Stimulated activated CD8-positive, alpha-beta memory T cell treated with anti-CD3 and anti-CD28 coated beads, Interleukin-12 subunit alpha, Interleukin-12 subunit beta, amount 100 ng/mL, for 24 hours (primary cell): ENCODE results near the gene FAM168A.
"Not testable (repeated sequence)": the region's sequence is repeated elsewhere in the genome, so short reads cannot be mapped to it uniquely, and the experiment has no call there.

Experiments used
- DNase-seq: peaks from one replicate; pipeline ENCODE4 v3.0.0-alpha.2; 2020; ENCODE audit errors: extremely low read depth

Gene FAM168A

GRCh38 chr11:73470036-73470612, 127.8 kb downstream of the FAM168A start:
- DNase-seq, result not testable (repeated sequence)

- DNase-seq, result no peak
These were observed 128.5 kb downstream of the FAM168A start for GRCh38 chr11:73469401-73469800.

GRCh38 chr11:73468590-73469161, 129.2 kb downstream of the FAM168A start:
- no peak for DNase-seq

DNA sequence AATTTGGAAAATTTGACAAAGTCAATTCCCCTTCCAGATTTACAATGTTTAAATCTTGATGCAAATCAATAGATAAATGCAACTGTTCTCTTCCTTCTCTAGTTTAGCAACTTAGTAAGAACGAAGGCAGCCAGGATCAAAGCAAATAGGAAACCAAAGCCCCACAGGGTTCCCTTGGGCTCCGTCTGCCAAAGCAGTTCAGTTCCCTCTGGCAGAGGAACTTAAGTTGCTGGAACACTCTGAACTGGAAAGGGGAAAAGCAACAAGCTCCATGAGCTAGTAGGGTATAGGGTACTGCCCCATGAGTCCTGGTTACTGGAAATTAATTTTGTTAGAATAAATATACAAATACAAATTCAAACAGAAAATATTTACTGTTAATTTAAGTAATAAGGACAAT, 130.4 kb downstream of the FAM168A start:
- DNase-seq, result no peak

DNA sequence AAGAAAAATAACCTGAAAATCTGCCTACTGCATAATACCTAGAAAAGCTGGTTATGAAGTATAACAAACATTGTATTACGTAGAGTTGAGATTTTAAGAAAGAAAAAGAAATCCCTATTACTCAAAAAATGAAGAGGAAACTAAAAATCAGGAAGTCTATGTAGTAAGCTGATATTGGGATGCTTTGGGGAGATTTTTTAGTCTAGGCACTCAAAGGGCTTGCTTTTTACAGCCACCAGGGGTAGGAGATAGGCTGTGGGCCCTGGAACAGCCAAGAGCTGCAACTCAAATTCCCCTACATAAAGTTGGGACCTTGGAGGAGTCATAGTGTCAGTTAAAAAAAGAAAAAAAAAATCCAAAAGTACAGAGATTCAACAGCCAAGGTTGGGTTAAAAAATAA, 131.3 kb downstream of the FAM168A start:
- no peak for DNase-seq

DNA sequence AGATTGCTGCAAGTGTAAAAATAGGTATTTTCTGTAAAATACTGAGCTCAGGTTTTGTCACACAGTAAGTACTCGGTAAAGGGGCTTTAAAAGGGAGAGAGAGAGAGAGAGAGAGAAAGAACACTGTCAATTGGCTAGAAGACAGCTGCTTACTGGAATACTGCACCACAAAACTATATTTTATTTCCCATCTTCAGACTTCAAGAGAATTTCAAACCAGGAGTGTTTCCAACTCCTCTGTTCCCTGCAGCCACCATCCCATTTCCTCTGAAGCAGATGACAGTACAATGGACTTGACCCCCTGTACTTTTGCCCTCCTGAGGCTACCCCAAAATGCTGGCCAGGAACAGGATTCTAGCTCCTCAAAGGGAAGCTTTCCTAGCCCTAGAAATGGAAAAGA, 132.0 kb downstream of the FAM168A start:
- DNase-seq, result no peak

DNA sequence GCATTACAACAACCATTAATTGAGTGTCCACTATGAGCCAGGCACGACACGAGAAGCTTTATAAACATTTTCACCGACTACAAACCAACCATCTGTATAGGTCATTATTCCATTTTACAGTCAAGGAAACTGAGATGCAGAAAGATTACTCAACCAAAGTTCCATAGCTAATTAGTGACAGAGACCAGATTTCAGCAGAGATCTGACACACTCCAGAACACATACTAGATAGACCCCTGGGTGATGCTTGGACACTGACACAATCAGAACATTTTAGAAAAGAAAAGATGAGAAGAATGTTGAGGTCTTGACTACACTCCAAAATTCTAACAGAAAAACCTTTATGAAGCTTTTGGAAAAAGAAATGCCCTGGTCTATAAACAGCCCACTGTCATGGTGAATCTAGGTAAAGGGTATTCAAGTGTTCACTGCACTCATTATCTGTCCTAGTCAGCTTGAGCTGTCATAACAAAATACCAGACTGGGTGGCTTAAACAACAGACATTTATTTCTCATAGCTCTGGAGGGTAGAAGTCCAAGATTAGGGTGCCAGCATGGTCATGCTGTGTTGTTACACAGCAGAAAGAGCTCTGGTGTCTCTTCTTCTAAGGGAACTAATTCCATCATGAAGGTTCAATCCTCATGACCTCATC, 132.8 kb downstream of the FAM168A start:
- no peak for DNase-seq

DNA sequence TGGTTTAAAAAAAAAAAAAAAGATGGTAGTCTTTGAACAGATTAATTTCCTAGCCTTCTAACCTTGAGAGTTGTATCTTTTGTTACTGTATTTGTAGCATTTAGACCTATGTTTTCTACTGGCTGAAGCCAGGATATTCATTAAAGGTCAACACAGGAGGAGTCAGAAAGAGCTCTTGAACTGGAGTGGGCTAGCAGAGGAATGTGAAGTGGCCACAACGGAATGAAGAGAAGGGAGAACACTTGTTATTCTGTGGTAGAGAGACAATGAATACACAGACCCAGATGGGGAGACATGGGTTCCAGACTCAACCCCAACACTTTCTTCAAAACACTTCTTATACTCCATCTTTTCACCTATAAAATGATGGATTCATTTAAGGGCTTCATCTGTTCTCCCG, 133.6 kb downstream of the FAM168A start:
- no peak for DNase-seq

DNA sequence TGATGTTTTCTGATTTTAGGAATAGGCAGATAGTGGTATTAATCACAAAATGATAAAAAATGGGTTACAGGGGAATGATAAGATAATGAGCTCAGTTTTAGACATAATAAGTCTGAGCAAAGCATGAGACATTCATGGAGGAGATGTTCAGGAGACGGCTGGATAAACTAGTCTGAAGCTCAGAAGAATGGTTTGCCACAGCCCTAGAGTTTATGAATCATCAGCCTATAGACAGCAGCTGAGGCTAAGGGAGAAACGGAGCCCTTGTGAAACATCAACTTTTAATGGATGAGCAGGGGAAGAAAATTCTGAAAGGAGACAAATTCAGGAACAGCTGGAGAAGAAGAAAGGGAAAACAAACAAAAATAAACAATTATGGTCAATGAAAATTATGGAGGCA, 134.6 kb downstream of the FAM168A start:
- no peak for DNase-seq

- no peak for DNase-seq
These were observed 135.9 kb downstream of the FAM168A start for GRCh38 chr11:73461964-73462363.

DNA sequence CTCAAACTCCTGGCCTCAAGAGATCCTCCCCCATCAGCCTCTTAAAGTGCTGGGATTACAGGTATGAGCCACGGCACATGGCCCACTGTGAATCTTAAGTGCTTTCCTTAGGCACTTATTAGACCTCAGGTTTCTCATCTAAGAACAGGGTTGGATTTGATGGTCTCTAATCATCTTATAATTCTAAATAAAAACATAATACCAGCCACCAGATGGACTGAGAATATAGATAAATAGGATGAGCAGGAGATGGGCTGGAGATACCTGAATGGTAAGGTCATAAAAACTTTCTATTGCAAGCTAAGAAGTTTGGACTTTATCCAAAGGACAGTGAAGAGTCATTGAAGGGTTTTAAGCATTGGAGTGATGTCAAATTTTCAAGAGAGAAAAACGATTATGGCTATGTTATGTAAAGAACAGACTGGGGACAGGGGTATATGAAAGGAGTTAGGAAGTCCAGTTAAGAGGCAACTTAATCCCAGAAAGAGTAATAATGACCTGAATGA, 136.5 kb downstream of the FAM168A start:
- DNase-seq, result no peak

DNA sequence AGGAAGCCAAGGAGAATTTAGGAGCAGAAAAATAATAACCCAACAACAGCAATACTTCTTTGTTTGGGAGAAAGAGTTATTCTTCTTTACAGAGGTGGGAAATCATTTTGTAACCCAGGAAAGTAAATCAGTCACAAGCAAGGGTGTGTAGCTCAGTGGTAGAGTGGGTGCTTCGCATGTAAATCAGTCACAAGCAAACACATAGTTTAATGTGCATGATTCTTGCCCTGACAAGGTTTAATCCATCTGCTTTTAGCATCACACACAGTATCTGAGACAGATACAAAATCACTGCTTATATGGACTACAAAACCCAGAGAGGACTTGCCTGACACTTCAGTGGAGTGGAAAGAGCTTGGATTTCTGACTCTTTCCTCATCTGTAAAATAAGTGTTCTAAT, 139.7 kb downstream of the FAM168A start:
- no peak for DNase-seq

GRCh38 chr11:73454987-73455386, 142.9 kb downstream of the FAM168A start:
- no peak for DNase-seq

- DNase-seq, result no peak
These were observed 144.3 kb downstream of the FAM168A start for GRCh38 chr11:73453562-73453961.

DNA sequence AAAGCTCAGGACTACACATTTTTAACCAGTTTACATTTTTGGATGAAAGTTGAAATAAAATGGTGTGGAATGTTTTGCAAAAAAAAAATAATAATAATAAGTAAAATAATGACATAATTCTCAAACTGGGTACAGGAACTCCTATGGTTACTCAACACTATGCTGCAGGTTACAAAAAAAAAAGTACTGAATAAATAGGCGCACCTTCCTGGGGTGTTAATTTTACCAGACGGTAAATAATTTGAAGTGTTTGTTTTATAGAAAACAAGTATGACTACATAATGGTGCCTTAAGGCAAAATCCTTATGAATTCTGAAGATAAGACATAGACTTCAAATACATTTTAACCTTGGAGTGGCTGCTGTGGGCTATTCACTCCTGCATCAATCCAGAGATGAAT, 145.2 kb downstream of the FAM168A start:
- DNase-seq, result no peak

DNA sequence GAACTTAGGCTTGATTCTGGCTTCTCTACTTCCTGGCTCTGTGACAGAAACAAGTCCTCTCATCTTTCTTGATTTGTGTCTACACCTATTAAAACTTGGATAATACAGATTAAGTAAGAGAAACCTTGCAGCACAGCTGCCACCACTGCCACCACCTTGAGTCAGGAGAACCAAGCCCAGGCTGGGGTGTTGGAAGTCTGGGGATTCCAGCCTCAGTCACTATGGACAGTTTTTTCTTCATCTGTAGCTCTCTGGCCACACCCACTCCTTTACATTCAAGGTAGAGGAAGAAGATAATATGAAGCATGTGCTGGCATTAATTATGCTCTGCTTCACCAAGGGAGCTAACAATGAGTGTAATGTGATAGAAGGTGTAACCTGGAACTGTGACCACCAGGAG, 146.0 kb downstream of the FAM168A start:
- no peak for DNase-seq

DNA sequence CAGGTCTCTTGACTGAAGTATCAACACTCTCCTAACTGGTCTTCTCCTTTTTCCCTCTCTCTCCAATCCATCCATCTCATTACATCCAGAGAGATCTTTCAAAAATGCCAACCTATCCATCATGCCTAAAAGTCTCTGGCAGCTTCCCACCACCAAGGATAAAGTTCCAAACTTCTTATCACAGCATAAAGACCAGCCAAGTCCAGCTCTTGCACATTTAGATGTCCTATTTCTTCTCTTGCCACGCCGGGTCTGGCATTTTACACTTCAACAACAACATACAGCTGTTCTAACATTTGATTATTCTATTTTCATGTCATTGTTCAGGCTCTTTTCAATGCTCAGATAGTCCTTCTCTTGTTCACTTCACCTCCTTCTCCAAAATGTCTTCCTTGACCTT, 151.1 kb downstream of the FAM168A start:
- no peak for DNase-seq

DNA sequence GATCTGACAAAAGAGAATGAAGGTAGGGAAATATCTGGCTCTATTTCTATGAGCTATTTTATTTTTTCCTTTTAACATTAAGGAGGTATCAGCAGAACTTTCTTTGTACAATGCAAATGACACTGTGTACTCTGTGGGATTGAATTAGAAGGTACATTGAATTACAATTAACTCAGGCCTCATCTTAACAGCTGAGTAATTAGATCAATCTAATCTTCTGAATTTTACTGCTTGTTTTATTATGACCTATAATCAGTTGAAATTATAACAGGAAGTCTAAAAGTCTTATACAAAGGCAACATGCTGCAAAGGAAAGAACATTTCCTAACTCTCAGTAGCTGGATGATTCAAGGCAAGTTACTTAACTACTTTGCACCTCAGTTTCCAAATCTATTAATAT, 151.9 kb downstream of the FAM168A start:
- DNase-seq, result no peak

- no peak for DNase-seq
These were observed 158.7 kb downstream of the FAM168A start for GRCh38 chr11:73439002-73439843.

GRCh38 chr11:73436859-73437258, 161.1 kb downstream of the FAM168A start:
- DNase-seq, result not testable (repeated sequence)

GRCh38 chr11:73431396-73431795, 166.5 kb downstream of the FAM168A start:
- DNase-seq, result no peak

GRCh38 chr11:73430326-73430725, 167.6 kb downstream of the FAM168A start:
- no peak for DNase-seq
